Measurements from ENCODE around the gene OR8G1. TPM values are rescaled to one million over a fixed set of nuclear protein-coding genes. Genes with fewer than 3 reads are reported as not detected.

The OR8G1 gene
- total RNA-seq, 1 donor from 2014 or later = not detected

GRCh38 chr11:124207102-124207792, 33.6 kb upstream of the OR8G1 start:
- Histone ChIP-seq H4K20me1 (ENCODE audit: insufficient read depth, low read length) (no peaks in the 10 kb centered on the region), H3K4me3 (ENCODE audit: insufficient read depth, low read depth, low read length) (no peak overlapping the region), H3K27ac (ENCODE audit: low read depth, low read length) (no peak overlapping the region), H3K9me3 (ENCODE audit: insufficient read depth, low read depth, low read length) (peaks cover 4% of the 10 kb centered on the region), H3K27me3 (ENCODE audit: insufficient read depth, low read length) (no peaks in the 10 kb centered on the region), H2AFZ (ENCODE audit: low read depth, low read length) (no peak overlapping the region), H3K79me2 (ENCODE audit: insufficient read depth, low read length) (no peaks in the 10 kb centered on the region), H3K4me2 (ENCODE audit: low read length) (no peak overlapping the region), H3K36me3 (ENCODE audit: insufficient read depth, low read length) (no peaks in the 10 kb centered on the region), H3K4me1 (ENCODE audit: insufficient read depth, low read length) (no peaks in the 10 kb centered on the region), H3K9ac (ENCODE audit: low read length) (no peak overlapping the region)
- FAIRE-seq (no peak), DNase-seq (ENCODE audit: low read depth) (no peak)
- Mint-ChIP-seq H3K36me3 (ENCODE audit: low read depth, unreplicated experiment) (no peaks in the 10 kb centered on the region), H3K4me3 (ENCODE audit: unreplicated experiment) (no peak overlapping the region), H3K9me3 (ENCODE audit: unreplicated experiment) (no peaks in the 10 kb centered on the region), H3K27ac (ENCODE audit: unreplicated experiment) (no peak overlapping the region), H3K27me3 (ENCODE audit: low read depth, unreplicated experiment) (peaks cover 2% of the 10 kb centered on the region), H3K4me1 (ENCODE audit: low read depth, unreplicated experiment) (no peaks in the 10 kb centered on the region)
- TF ChIP-seq EZH2 (IDR thresholded peaks at IDR 0.05; ENCODE audit: insufficient read depth, low read length) = no peak
- TF ChIP-seq, protein P1, sequence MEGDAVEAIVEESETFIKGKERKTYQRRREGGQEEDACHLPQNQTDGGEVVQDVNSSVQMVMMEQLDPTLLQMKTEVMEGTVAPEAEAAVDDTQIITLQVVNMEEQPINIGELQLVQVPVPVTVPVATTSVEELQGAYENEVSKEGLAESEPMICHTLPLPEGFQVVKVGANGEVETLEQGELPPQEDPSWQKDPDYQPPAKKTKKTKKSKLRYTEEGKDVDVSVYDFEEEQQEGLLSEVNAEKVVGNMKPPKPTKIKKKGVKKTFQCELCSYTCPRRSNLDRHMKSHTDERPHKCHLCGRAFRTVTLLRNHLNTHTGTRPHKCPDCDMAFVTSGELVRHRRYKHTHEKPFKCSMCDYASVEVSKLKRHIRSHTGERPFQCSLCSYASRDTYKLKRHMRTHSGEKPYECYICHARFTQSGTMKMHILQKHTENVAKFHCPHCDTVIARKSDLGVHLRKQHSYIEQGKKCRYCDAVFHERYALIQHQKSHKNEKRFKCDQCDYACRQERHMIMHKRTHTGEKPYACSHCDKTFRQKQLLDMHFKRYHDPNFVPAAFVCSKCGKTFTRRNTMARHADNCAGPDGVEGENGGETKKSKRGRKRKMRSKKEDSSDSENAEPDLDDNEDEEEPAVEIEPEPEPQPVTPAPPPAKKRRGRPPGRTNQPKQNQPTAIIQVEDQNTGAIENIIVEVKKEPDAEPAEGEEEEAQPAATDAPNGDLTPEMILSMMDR (IDR thresholded peaks at IDR 0.05; ENCODE audit: insufficient read depth, low read depth, low read length) = no peak

- Histone ChIP-seq H2AFZ (ENCODE audit: low read depth, low read length) (no peak overlapping the region), H3K4me1 (ENCODE audit: insufficient read depth, low read length) (no peaks in the 10 kb centered on the region), H3K4me3 (ENCODE audit: insufficient read depth, low read depth, low read length) (no peak overlapping the region), H3K9ac (ENCODE audit: low read length) (no peak overlapping the region), H3K27me3 (ENCODE audit: insufficient read depth, low read length) (no peaks in the 10 kb centered on the region), H4K20me1 (ENCODE audit: insufficient read depth, low read length) (no peaks in the 10 kb centered on the region), H3K9me3 (ENCODE audit: insufficient read depth, low read depth, low read length) (peaks cover 4% of the 10 kb centered on the region), H3K36me3 (ENCODE audit: insufficient read depth, low read length) (no peaks in the 10 kb centered on the region), H3K4me2 (ENCODE audit: low read length) (no peak overlapping the region), H3K27ac (ENCODE audit: low read depth, low read length) (no peak overlapping the region), H3K79me2 (ENCODE audit: insufficient read depth, low read length) (no peaks in the 10 kb centered on the region)
- H3K4me1 Mint-ChIP-seq (ENCODE audit: low read depth, unreplicated experiment) = no peaks in the 10 kb centered on the region
- TF ChIP-seq, protein P1 (IDR thresholded peaks at IDR 0.05; ENCODE audit: insufficient read depth, low read depth, low read length) = no peak
- no peak for TF ChIP-seq EZH2 (IDR thresholded peaks at IDR 0.05; ENCODE audit: insufficient read depth, low read length)
- no peak overlapping the region for H3K27ac Mint-ChIP-seq (ENCODE audit: unreplicated experiment)
- H3K4me3 Mint-ChIP-seq (ENCODE audit: unreplicated experiment) = no peak overlapping the region
- peaks cover 6% of the 10 kb centered on the region for H3K27me3 Mint-ChIP-seq (ENCODE audit: low read depth, unreplicated experiment)
- FAIRE-seq = no peak
- no peak for DNase-seq (ENCODE audit: low read depth)
- H3K36me3 Mint-ChIP-seq (ENCODE audit: low read depth, unreplicated experiment) = no peaks in the 10 kb centered on the region
- no peaks in the 10 kb centered on the region for H3K9me3 Mint-ChIP-seq (ENCODE audit: unreplicated experiment)
Measured at GRCh38 chr11:124209824-124210357, 31.0 kb upstream of the OR8G1 start.

DNA sequence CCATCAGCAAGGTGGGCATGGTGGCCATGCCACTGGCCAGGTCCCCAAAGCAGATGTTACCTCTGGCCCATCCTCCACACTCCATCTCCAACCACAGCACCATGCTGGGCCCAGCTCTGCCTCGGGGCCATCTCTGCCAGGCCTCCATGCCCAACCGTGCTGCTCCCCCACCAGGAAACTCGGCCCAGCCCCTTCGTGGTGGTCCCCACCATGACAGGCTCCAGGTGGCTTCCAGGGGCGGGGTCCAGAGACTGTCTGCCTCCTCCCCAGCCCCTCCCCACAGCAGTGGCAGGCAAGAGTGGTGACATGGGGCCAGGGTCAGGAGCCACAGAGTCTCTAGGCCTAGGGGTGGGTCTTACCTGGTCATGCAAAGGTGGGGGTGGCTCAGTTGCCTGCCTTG, 30.5 kb upstream of the OR8G1 start:
- Histone ChIP-seq H2AFZ (ENCODE audit: low read depth, low read length) (no peak overlapping the region), H3K36me3 (ENCODE audit: insufficient read depth, low read length) (no peaks in the 10 kb centered on the region), H3K4me2 (ENCODE audit: low read length) (no peak overlapping the region), H4K20me1 (ENCODE audit: insufficient read depth, low read length) (no peaks in the 10 kb centered on the region), H3K27me3 (ENCODE audit: insufficient read depth, low read length) (no peaks in the 10 kb centered on the region), H3K27ac (ENCODE audit: low read depth, low read length) (no peak overlapping the region), H3K79me2 (ENCODE audit: insufficient read depth, low read length) (no peaks in the 10 kb centered on the region), H3K4me1 (ENCODE audit: insufficient read depth, low read length) (no peaks in the 10 kb centered on the region), H3K9me3 (ENCODE audit: insufficient read depth, low read depth, low read length) (peaks cover 4% of the 10 kb centered on the region), H3K4me3 (ENCODE audit: insufficient read depth, low read depth, low read length) (no peak overlapping the region), H3K9ac (ENCODE audit: low read length) (no peak overlapping the region)
- Mint-ChIP-seq H3K4me1 (ENCODE audit: low read depth, unreplicated experiment) (no peaks in the 10 kb centered on the region), H3K36me3 (ENCODE audit: low read depth, unreplicated experiment) (no peaks in the 10 kb centered on the region), H3K4me3 (ENCODE audit: unreplicated experiment) (no peak overlapping the region), H3K9me3 (ENCODE audit: unreplicated experiment) (no peaks in the 10 kb centered on the region), H3K27ac (ENCODE audit: unreplicated experiment) (no peak overlapping the region), H3K27me3 (ENCODE audit: low read depth, unreplicated experiment) (peaks cover 11% of the 10 kb centered on the region)
- TF ChIP-seq, protein P1 (IDR thresholded peaks at IDR 0.05; ENCODE audit: insufficient read depth, low read depth, low read length) = no peak
- no peak for TF ChIP-seq EZH2 (IDR thresholded peaks at IDR 0.05; ENCODE audit: insufficient read depth, low read length)
- no peak for DNase-seq (ENCODE audit: low read depth)
- FAIRE-seq = no peak

Data from astrocyte (in vitro differentiated cells and primary cell).